GM04503 (cell line): ENCODE results near the gene NALF2.

Source experiments
- DNase-seq: peaks from one replicate; pipeline ENCODE4 v3.0.0-alpha.2; 2012; ENCODE audit warnings: low read depth

NALF2 gene

GRCh38 chrX:69530306-69530705 is 26.2 kb downstream of the NALF2 start:
- no peak for DNase-seq

GRCh38 chrX:69531031-69531755 is 27.1 kb downstream of the NALF2 start:
- no peak for DNase-seq

DNA sequence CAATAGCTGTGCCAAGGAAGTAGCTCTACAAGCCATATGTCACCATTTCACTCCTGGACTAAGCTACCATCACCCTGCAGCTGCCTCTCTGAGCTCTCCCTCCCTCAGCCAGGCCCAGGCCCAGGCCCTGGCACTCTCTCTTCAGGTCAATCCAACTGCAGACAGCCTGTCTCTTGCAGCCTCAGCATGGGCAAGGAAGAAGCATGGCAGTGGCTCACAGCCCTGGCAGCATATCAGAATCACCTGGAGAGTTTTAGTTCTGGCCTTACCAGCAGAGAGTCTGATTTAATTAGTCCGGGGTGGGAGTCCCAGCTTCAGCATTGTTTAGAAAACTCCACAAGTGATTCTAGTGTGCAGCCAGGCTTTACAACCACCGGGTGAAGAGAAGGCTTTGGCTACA is 31.5 kb downstream of the NALF2 start:
- DNase-seq, result no peak

DNA sequence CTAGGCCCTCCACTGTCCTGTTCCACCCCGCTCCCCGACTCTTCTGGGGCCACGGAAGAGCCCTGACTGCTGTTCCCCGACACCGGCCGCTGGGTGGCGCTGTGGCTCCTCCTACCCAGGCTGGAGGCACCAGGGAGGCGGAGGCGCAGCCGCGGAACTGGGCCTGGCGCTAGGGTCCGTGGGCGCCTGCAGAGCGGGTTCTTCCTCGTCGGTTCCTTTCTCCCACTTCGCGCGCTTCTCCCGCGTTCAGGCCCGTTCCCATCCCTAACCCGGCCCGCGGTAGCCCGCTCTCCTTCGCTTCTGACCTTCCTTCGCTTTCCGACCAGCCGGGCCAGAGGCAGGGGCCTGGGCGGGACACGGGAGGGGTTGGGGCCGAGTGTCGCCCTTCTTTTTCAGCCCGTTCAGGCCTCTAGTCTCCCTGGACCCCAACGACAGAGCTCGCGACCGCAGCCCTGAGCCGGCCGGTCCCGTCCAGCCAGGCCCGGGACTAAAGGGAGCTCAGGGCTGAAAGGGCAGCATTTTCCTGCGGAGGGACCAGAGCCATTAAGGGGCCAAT is 34.3 kb downstream of the NALF2 start:
- DNase-seq, result no peak

GRCh38 chrX:69539437-69539836 is 35.3 kb downstream of the NALF2 start:
- no peak for DNase-seq

- DNase-seq, result no peak
Observed at GRCh38 chrX:69541956-69542355, 37.8 kb downstream of the NALF2 start.

- no peak for DNase-seq
Observed at GRCh38 chrX:69543572-69543971, 39.4 kb downstream of the NALF2 start.

GRCh38 chrX:69546417-69546816 is 42.3 kb downstream of the NALF2 start:
- DNase-seq, result no peak

DNA sequence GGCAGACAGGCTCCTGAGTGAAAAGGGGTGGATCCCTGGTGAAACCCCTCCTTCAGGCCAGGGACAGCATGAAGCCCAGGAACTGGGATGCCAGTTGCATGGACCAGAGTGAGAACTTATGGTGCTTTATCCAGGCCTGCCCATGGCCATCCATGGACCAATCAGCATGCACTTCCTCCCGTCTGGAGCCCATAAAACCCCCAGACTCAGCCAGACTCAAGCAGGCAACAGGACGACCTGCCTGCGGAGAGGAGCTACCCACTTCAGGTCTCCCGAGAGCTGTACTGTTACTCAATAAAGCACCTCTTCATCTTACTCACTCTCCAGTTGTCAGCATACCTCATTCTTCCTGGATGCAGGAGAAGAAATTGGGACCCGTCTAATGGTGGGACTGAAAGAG is 42.9 kb downstream of the NALF2 start:
- no peak for DNase-seq

- DNase-seq, result no peak
Observed at GRCh38 chrX:69551421-69552009, 47.4 kb downstream of the NALF2 start.

DNA sequence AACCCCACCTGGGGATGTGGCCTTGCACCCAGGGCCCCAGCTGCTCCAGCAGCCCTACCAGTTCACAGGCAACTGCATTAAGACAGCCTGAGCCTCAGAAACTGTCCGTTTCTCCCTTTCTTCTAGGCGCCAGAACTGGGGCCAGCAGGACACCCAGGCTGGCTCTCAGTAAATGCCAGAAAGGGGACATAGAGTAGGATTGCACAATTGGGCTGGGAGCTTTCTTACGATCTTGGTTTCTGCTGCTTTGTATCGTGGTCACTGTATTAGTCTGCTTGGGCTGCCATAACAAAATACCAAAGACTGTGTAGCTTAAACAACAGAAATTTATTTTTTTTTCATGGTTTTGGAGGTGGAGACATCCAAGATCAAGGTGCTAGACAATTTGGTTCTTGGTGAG is 48.4 kb downstream of the NALF2 start:
- no peak for DNase-seq
